Uterus (tissue), 2 donors: ENCODE results near the gene OGN.

Experiments
- CTCF ChIP-seq, 4 experiments: fragments of 200-600 bp in 2 of 4; fragments of 450-650 bp in 2 of 4; sonication (generic) in 2 of 4; IDR thresholded peaks; one replicate each; pipeline ENCODE4 v1.5.1; 2016 to 2019; ENCODE audit warnings: antibody characterized with exemption in 4 of 4, mild to moderate bottlenecking in 2 of 4, moderate library complexity in 1 of 4
- POLR2A ChIP-seq, 2 donors: fragments of 450-650 bp; IDR thresholded peaks; one replicate each; pipeline ENCODE4 v1.6.1; 2016; ENCODE audit warnings: antibody characterized with exemption in 2 of 2, mild to moderate bottlenecking in 1 of 2, moderate library complexity in 1 of 2

DNA sequence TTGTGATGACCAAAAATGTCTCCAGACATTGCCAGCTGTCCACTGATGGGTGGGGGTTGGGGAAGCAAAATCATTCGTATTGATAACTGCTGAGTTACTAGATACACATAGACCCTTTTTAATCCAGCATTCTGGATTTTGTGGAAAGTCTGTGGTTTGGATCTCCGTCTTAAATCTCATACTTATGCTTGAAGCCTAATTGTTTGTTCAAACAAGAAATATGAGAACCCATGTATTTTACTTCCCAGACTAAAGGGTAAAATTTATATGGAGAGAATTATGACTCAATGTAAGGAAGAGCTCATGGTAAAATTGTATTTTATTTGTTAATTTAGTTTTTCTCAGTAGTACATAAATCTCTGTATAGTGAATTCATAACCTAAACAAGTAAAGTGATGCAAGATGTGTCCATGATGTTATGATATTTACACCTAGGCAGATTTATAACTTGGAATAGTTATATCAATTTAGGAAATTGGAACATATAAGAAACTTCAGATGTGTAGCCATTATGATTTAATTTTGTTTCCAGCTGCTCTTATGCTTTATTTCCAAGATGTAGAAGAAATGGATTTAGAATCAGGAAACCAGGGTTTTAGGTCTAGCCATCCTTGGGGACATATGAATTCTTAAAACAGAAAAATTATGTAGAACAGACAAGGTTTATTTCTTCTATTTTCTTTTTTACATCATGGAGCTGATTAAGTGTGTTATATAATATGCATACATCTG is 4.5 kb upstream of the OGN start:
- TF ChIP-seq POLR2A (IDR thresholded peaks at IDR 0.05) (no peak), CTCF (IDR thresholded peaks at IDR 0.05) (no peak)
